Mesothelial cell of epicardium (in vitro differentiated cells): Measurements from ENCODE around the gene BMPR2. TPM values are rescaled to one million over a fixed set of nuclear protein-coding genes. Genes with fewer than 3 reads are reported as not detected.
"Not testable (repeated sequence)": the region's sequence is repeated elsewhere in the genome, so short reads cannot be mapped to it uniquely, and the experiment has no call there.

Experiments used
- DNase-seq, 2 experiments: peaks; one replicate each; pipeline ENCODE4 v3.0.0; 2021; ENCODE audit warnings: low spot score in 2 of 2; ENCODE audit not compliant: unreplicated experiment in 2 of 2
- H3K27ac Mint-ChIP-seq: 2 replicates; pipeline ENCODE4 v1.8.0; 2021; ENCODE audit warnings: mixed read lengths
- H3K27me3 Mint-ChIP-seq: 2 replicates; pipeline ENCODE4 v1.8.0; 2021; ENCODE audit warnings: low read depth, mixed read lengths
- H3K36me3 Mint-ChIP-seq: 2 replicates; pipeline ENCODE4 v1.8.0; 2021; ENCODE audit warnings: mixed read lengths
- H3K4me1 Mint-ChIP-seq: 2 replicates; pipeline ENCODE4 v1.8.0; 2021; ENCODE audit warnings: mixed read lengths
- H3K4me3 Mint-ChIP-seq: 2 replicates; pipeline ENCODE4 v1.8.0; 2021; ENCODE audit warnings: mild to moderate bottlenecking, moderate library complexity, mixed read lengths
- H3K9me3 Mint-ChIP-seq: 2 replicates; pipeline ENCODE4 v1.8.0; 2021; ENCODE audit warnings: mixed read lengths
- total RNA-seq: library from RNA; stranded (reverse); gene quantifications from 3 replicates; pipeline ENCODE4 v1.2.1, GENCODE V29; 2021
- TF ChIP-seq, protein P1 (sequence below): fragments of 200-600 bp; sonication (generic); IDR thresholded peaks from one replicate; pipeline ENCODE4 v1.5.0; 2021; ENCODE audit warnings: antibody characterized with exemption; ENCODE audit not compliant: unreplicated experiment

The BMPR2 gene
- total RNA-seq, 1 donor from 2014 or later = 81.4 TPM

DNA sequence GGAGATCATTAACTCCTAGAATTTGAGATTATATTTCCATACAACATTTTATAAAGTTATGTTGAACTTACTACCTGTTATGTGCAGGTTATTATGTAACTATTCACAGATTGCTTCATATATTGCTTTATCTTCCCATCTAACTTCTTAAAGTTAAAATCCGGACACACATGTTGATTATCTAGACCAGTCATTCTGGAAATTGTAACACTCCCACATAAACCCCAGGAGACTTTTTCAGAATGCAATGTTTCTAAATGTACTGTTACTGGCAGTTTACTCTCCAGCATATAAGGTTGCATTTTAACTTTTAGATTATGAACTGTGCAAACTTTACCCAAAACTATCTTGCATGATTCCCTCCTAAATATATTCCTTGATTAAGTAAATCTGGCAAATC is 188.1 kb downstream of the BMPR2 start:
- Mint-ChIP-seq H3K9me3 (no peaks in the 10 kb centered on the region), H3K36me3 (peaks cover 21% of the 10 kb centered on the region), H3K27me3 (no peaks in the 10 kb centered on the region), H3K27ac (no peak overlapping the region), H3K4me1 (peaks cover 1% of the 10 kb centered on the region), H3K4me3 (no peak overlapping the region)
- no peak for DNase-seq
- TF ChIP-seq, protein P1, sequence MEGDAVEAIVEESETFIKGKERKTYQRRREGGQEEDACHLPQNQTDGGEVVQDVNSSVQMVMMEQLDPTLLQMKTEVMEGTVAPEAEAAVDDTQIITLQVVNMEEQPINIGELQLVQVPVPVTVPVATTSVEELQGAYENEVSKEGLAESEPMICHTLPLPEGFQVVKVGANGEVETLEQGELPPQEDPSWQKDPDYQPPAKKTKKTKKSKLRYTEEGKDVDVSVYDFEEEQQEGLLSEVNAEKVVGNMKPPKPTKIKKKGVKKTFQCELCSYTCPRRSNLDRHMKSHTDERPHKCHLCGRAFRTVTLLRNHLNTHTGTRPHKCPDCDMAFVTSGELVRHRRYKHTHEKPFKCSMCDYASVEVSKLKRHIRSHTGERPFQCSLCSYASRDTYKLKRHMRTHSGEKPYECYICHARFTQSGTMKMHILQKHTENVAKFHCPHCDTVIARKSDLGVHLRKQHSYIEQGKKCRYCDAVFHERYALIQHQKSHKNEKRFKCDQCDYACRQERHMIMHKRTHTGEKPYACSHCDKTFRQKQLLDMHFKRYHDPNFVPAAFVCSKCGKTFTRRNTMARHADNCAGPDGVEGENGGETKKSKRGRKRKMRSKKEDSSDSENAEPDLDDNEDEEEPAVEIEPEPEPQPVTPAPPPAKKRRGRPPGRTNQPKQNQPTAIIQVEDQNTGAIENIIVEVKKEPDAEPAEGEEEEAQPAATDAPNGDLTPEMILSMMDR = no peak

DNA sequence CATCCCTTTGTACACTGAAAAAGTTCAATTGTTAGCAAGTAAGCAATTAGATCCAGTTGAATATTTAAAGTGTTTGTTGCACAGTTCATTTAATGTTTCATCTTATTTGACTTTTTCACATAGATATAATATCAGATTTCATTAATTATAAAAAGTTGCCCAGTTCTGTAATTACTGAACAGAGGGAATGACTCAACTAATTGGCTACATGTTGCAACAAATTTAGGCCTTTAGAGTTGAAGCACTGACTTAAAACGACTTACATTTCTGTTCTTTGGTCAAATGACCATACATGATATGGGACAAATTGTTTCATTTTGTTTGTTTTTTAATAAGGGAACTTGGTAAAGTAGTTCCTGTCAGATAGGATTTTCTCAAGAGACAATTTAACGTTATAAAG is 190.2 kb downstream of the BMPR2 start:
- Mint-ChIP-seq H3K27ac (no peak overlapping the region), H3K36me3 (peaks cover 12% of the 10 kb centered on the region), H3K4me1 (peaks cover 1% of the 10 kb centered on the region), H3K4me3 (no peak overlapping the region), H3K9me3 (no peaks in the 10 kb centered on the region), H3K27me3 (no peaks in the 10 kb centered on the region)
- TF ChIP-seq, protein P1 = no peak
- no peak for DNase-seq

DNA sequence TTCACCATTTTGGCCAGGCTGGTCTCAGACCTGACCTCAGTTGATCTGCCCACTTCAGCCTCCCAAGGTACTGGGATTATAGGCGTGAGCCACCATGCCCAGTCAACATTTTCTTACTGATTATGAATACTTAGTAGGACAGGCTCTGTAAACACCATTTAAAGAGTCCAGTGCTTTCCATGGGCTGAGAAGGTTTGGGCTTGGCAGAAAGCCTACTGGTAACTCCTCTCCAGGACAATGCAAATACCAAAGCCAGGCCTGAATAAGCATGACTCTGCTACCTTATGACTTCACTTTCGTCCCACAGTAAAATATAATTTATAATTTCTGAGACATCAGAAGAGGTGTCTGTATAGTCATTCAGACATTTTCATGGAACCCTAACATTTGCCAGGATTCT is 198.4 kb downstream of the BMPR2 start:
- Mint-ChIP-seq H3K9me3 (no peaks in the 10 kb centered on the region), H3K27ac (no peak overlapping the region), H3K27me3 (no peaks in the 10 kb centered on the region), H3K4me3 (no peak overlapping the region), H3K36me3 (peaks cover 2% of the 10 kb centered on the region), H3K4me1 (no peaks in the 10 kb centered on the region)
- TF ChIP-seq, protein P1 = no peak
- DNase-seq = no peak

DNA sequence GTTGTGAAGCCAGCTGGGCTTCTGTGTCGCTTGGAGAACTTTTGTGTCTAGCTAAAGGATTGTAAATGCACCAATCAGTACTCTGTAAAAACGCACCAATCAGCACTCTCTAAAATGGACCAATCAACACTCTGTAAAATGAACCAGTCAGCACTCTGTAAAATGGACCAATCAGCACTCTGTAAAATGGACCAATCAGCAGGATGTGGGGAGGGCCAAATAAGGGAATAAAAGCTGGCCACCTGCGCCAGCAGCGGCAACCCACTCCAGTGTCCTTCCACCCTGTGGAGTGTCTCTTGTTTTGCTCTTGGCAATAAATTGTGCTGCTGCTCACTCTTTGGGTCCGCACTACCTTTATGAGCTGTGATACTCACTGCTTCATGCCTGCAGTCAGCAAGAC is 199.1 kb downstream of the BMPR2 start:
- H3K36me3 Mint-ChIP-seq, H3K4me1 Mint-ChIP-seq, H3K27ac Mint-ChIP-seq, DNase-seq, H3K27me3 Mint-ChIP-seq, H3K4me3 Mint-ChIP-seq, H3K9me3 Mint-ChIP-seq: not testable (repeated sequence)

DNA sequence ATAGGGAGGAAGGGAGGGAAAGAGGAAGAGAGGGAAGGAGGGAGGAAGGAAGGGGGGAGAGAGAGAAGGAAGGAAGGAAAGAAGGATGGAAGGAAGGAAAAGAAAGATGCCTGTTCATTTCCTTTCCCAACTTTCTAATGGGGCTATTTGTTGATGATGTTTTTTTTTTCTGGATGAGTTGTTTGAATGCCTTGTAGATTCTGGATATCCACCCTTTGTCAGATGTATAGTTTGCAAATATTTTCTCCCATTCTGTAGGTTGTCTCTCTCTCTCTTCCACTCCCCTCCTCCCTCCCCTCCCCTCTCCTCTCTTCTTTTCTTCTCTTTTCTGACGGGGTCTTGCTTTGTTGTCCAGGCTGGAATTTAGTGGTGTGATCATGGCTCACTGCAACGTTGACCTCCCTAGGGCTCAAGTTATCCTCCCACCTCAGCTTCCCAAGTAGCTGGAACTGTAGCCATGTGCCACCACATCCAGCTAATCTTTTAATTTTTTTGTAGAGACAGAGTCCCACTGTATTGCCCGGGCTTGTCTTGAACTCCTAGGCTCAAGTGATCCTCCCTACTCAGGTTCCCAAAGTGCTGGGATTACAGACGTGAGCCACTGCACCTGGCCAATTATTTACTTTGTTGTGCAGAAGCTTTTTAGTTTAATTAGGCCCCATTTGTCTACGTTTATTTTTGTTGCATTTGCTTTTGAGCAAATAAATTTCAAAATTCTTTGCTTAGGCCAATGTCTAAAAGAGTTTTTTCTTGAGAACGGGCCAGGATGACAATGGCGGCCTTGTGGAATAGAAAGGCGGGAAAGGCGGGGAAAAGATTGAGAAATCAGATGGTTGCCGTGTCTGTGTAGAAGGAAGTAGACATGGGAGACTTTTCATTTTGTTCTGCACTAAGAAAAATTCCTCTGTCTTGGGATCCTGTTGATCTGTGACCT is 201.4 kb downstream of the BMPR2 start:
- TF ChIP-seq, protein P1 = no peak
- Mint-ChIP-seq H3K27me3 (no peaks in the 10 kb centered on the region), H3K4me3 (no peak overlapping the region), H3K27ac (no peak overlapping the region), H3K36me3 (peaks cover 2% of the 10 kb centered on the region), H3K9me3 (peaks cover under 1% of the 10 kb centered on the region), H3K4me1 (no peaks in the 10 kb centered on the region)
- DNase-seq = no peak

DNA sequence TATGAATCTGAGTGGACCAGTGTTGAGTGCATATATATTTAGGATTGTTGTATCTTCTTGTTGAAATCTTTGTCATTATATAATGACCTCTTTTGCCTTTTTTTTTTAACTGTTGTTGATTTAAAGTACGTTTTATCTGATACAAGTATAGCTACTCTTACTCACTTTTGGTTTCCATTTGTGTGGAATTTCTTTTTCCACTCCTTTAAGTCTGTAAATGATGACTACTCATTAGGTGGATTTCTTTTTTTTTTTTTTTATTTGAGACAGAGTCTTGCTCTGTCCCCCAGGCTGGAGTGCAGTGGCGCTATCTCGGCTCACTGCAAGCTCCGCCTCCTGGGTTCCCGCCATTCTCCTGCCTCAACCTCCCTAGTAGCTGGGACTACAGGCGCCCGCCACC is 206.7 kb downstream of the BMPR2 start:
- H3K9me3 Mint-ChIP-seq = peaks cover 12% of the 10 kb centered on the region
- not testable (repeated sequence) for H3K4me1 Mint-ChIP-seq, H3K36me3 Mint-ChIP-seq, H3K4me3 Mint-ChIP-seq, H3K27me3 Mint-ChIP-seq, DNase-seq, H3K27ac Mint-ChIP-seq
